ENCODE measurements around the gene ANKRD17. TPM values are rescaled to one million over a fixed set of nuclear protein-coding genes. Genes with fewer than 3 reads are reported as not detected.

ANKRD17 gene
- total and polyA plus RNA-seq, 7 donors = 6.0 to 55.1 (median 41.1) TPM

DNA sequence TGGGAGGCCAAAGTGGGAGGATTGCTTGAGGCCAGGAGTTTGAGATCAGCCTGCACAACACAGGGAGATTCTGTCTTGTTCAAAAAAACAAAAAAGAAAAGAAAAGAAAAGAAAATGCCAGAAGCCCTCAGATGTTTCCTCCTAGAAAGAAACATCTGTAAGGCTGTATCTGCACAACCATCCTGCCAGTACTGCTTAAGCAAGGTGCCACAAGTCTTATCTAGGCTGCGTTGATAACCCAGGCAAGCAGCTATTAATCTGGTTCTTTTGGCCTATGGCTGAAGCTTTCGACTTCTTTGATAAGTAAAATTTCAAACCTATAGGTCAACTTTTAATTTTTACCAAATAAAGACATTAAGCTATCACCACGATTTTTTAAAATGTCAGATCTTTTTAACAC lies 192.2 kb downstream of the ANKRD17 start:
- Histone ChIP-seq H3K4me3 (no peak overlapping the region), H3K9me3 (no peaks in the 10 kb centered on the region), H3K36me3 (peaks cover 0 to 33% (median 2%) of the 10 kb centered on the region in 4 donors), H3K27ac (peak overlapping the region in 1 of 4 donors; percentile 97), H3K27me3 (no peaks in the 10 kb centered on the region), H3K4me1 (peaks cover 0 to 34% (median 21%) of the 10 kb centered on the region in 4 donors)
- WGBS, 2 donors = 93 to 95% methylated on average over 3 of the region's 3 CpGs
- intact Hi-C loops (cut with DNase I) = loop anchor here (5.0 kb wide), 1 partner anchor 499 kb away; the partner anchor contains the start of gene ADAMTS3
- DNase-seq = no peak
- TF ChIP-seq, protein P1, sequence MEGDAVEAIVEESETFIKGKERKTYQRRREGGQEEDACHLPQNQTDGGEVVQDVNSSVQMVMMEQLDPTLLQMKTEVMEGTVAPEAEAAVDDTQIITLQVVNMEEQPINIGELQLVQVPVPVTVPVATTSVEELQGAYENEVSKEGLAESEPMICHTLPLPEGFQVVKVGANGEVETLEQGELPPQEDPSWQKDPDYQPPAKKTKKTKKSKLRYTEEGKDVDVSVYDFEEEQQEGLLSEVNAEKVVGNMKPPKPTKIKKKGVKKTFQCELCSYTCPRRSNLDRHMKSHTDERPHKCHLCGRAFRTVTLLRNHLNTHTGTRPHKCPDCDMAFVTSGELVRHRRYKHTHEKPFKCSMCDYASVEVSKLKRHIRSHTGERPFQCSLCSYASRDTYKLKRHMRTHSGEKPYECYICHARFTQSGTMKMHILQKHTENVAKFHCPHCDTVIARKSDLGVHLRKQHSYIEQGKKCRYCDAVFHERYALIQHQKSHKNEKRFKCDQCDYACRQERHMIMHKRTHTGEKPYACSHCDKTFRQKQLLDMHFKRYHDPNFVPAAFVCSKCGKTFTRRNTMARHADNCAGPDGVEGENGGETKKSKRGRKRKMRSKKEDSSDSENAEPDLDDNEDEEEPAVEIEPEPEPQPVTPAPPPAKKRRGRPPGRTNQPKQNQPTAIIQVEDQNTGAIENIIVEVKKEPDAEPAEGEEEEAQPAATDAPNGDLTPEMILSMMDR (IDR thresholded peaks at IDR 0.05) = no peak
- TF ChIP-seq POLR2AphosphoS5 (IDR thresholded peaks at IDR 0.05) = no peak
- TF ChIP-seq POLR2A (IDR thresholded peaks at IDR 0.05) = no peak
- TF ChIP-seq EP300 (IDR thresholded peaks at IDR 0.05) = no peak

DNA sequence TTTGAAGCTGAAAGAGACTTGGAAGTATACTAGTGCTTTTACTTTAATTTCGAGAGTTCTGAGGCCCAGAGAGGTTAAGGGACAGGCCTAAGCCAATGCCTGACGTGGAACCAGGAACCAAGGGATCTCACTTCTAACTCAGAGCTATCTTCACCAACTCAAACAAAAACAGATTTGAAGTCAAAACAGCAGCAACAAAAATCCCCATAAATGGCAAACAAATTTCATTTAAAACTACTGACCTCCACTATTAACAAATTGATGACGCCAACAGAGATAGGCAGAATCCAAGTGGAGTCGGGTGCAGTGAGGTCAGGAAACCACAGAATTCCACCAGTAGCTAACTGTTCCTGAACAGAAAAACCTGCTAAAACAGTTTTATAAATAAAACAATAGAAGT lies 194.1 kb downstream of the ANKRD17 start:
- intact Hi-C loops (cut with DNase I) = no loop called here
- DNase-seq = no peak

DNA sequence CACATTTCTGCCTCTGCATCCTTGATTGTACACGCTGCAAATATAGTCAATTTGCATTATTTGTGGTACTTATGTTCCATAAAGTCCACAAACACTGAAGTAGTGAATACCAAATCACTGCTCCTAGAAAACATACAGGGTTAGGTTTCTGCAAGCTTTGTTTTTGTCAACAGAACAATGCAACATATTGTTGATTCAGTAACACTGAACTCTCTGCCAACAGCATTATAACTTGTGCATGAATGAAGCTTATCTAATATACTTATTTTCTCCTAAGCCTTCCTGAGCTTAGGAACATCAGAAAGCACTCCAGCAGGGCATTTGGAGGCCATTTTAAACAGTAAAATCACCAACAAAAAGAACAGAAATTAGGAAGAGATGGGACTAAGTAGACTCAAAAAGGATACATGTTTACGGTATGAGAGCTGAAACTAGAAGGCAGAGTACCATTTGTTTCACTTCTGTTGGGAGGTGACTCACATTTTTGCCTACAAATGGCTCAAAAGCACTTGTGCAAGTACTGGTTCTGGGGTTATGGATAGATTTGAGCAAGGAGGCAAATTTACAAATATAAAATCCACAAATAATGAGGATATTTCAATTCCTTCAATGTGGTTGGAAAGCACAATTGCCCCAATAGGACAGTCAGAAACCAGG lies 203.2 kb downstream of the ANKRD17 start:
- TF ChIP-seq POLR2A (IDR thresholded peaks at IDR 0.05) (no peak), EP300 (IDR thresholded peaks at IDR 0.05) (no peak), POLR2AphosphoS5 (IDR thresholded peaks at IDR 0.05) (no peak)
- TF ChIP-seq, protein P1 (IDR thresholded peaks at IDR 0.05) = no peak
- no peak overlapping the region for H3K27ac ChIP-seq
- no peaks in the 10 kb centered on the region for H3K4me1 ChIP-seq
- no peak overlapping the region for H3K4me3 ChIP-seq
- no peaks in the 10 kb centered on the region for H3K27me3 ChIP-seq
- DNase-seq = no peak
- H3K9me3 ChIP-seq = no peaks in the 10 kb centered on the region
- peaks cover 15 to 59% (median 29%) of the 10 kb centered on the region in 4 donors for H3K36me3 ChIP-seq
- WGBS, 2 donors = 71 to 88% methylated on average over 2 of the region's 2 CpGs
- intact Hi-C loops (cut with DNase I) = no loop called here

More for the DNA sequence above, 194.1 kb downstream of the ANKRD17 start:
- TF ChIP-seq POLR2A (IDR thresholded peaks at IDR 0.05) = no peak
- no peak for TF ChIP-seq POLR2AphosphoS5 (IDR thresholded peaks at IDR 0.05)
- TF ChIP-seq, protein P1 (IDR thresholded peaks at IDR 0.05) = no peak
- TF ChIP-seq EP300 (IDR thresholded peaks at IDR 0.05) = no peak
- Histone ChIP-seq H3K27me3 (no peaks in the 10 kb centered on the region), H3K4me1 (peaks cover 0 to 28% (median 17%) of the 10 kb centered on the region in 4 donors), H3K27ac (no peak overlapping the region), H3K36me3 (peaks cover 4 to 52% (median 9%) of the 10 kb centered on the region in 4 donors), H3K9me3 (no peaks in the 10 kb centered on the region), H3K4me3 (no peak overlapping the region)
- WGBS, 2 donors = 71 to 81% methylated on average over 4 of the region's 4 CpGs

DNA sequence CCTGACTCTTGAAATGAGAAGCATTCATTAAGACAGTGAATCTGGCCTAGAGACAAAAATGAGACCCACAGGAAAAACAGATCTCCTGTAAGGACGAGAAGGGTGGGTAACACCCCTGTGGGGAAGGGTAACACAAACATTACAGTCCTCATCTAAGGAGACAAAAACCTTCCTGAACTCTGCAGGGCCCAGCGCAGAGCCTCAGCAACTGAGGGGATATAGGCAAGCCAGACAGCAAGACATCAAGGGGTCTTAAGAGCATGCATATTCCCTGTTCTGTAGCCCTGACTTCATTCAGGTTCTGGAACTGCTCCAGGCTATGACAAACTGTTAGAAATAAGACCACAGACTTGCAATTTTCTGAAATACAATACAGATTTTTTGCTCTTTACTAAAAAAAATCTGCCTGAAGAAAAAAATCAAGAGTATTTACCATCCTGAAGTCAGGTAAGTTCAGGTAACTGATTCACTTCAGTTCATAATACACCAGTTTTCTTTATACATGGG lies 204.6 kb downstream of the ANKRD17 start:
- TF ChIP-seq, protein P1 (IDR thresholded peaks at IDR 0.05) = no peak
- TF ChIP-seq EP300 (IDR thresholded peaks at IDR 0.05) (no peak), POLR2A (IDR thresholded peaks at IDR 0.05) (no peak), POLR2AphosphoS5 (IDR thresholded peaks at IDR 0.05) (no peak)
- Histone ChIP-seq H3K36me3 (peaks cover 11 to 46% (median 24%) of the 10 kb centered on the region in 4 donors), H3K27ac (no peak overlapping the region), H3K4me3 (no peak overlapping the region), H3K27me3 (no peaks in the 10 kb centered on the region), H3K9me3 (no peaks in the 10 kb centered on the region), H3K4me1 (no peaks in the 10 kb centered on the region)
- 86 to 96% methylated on average over 2 of the region's 2 CpGs for WGBS, 2 donors
- intact Hi-C loops (cut with DNase I) = no loop called here
- no peak for DNase-seq

Measured in sigmoid colon (tissue), 7 donors.